Kidney (tissue), 14 donors: Measurements from ENCODE around the gene LPCAT1. TPM values are rescaled to one million over a fixed set of nuclear protein-coding genes. Genes with fewer than 3 reads are reported as not detected.

Experiments used
- DNase-seq, 5 donors: peaks; one replicate each; pipeline ENCODE4 v3.0.0-alpha.2; 2013 to 2020
- FAIRE-seq: peaks from 2 replicates; lab custom pipeline; 2012; peaks lifted over from hg19 to GRCh38; lab: Jason Lieb, UNC
- H3K27ac ChIP-seq, 2 donors: one replicate each; pipeline ENCODE4 v1.7.0; 2013; ENCODE audit warnings: low read depth in 2 of 2, low read length in 2 of 2, inconsistent platforms in 1 of 2
- H3K27me3 ChIP-seq: one replicate; pipeline ENCODE4 v1.7.1; 2013; ENCODE audit warnings: low read length, inconsistent platforms; ENCODE audit not compliant: control insufficient read depth, insufficient read depth
- H3K36me3 ChIP-seq, 3 donors: one replicate each; pipeline versions ENCODE4 v1.7.0 to v1.7.1; 2013; ENCODE audit warnings: low read length in 3 of 3, control low read depth in 1 of 3, inconsistent platforms in 1 of 3; ENCODE audit not compliant: insufficient read depth in 3 of 3, control insufficient read depth in 2 of 3
- H3K4me1 ChIP-seq, 3 donors: one replicate each; pipeline versions ENCODE4 v1.7.0 to v1.7.1; 2013; ENCODE audit warnings: low read length in 3 of 3, inconsistent platforms in 1 of 3, low read depth in 1 of 3; ENCODE audit not compliant: control insufficient read depth in 2 of 3, insufficient read depth in 2 of 3
- H3K4me3 ChIP-seq, 3 donors: one replicate each; pipeline versions ENCODE4 v1.7.0 to v1.8.1; 2013; ENCODE audit warnings: low read length in 3 of 3, control low read depth in 1 of 3, inconsistent platforms in 1 of 3
- H3K9ac ChIP-seq, 3 donors: one replicate each; pipeline versions ENCODE4 v1.7.0 to v1.7.1; 2013; ENCODE audit warnings: low read length in 3 of 3, control low read depth in 1 of 3, inconsistent platforms in 1 of 3
- H3K9me3 ChIP-seq, 3 donors: one replicate each; pipeline versions ENCODE4 v1.7.0 to v1.7.1; 2013; ENCODE audit warnings: low read length in 3 of 3, control low read depth in 1 of 3, inconsistent platforms in 1 of 3; ENCODE audit not compliant: control insufficient read depth in 2 of 3, insufficient read depth in 1 of 3
- intact Hi-C: fragments of 100-400 bp; cut with DNase I; formaldehyde crosslinking; loops from one replicate; pipeline ENCODE4 v1.11.1; 2022
- polyA plus RNA-seq: library from polyadenylated mRNA; stranded (reverse); fragments of 350-450 nt; fragmentation: Illumina TruSeq; extraction: RNeasy Lipid Tissue Mini Kit (QIAGEN cat#74804); gene quantifications from one replicate; pipeline ENCODE4 v1.2.3, GENCODE V29; 2014; ENCODE audit warnings: low read depth, low replicate concordance; ENCODE audit not compliant: insufficient read depth
- total RNA-seq: library from RNA; stranded (reverse); fragmentation: NEBNext Ultra II Directional; extraction: Animal tissue kit (Norgen Biotek cat#: 25700); gene quantifications from one replicate; pipeline ENCODE4 v1.2.1, GENCODE V29; 2021
- TF ChIP-seq, protein P1 (sequence below): IDR thresholded peaks from 3 replicates; pipeline ENCODE4 v1.5.1; 2012; ENCODE audit warnings: mild to moderate bottlenecking, moderate library complexity, borderline replicate concordance; ENCODE audit not compliant: insufficient read depth; ENCODE audit errors: extremely low read depth
- donor health status: control.
- donor health status: control.
- donor health status: control.
- donor health status: control.
- donor health status: control.
- donor health status: DM: yes; HTN: yes; CAD: no.
- donor health status: Normal renal cell carcinoma (clear cell type).

Gene LPCAT1
- total and polyA plus RNA-seq, 2 donors from 2014 or later = 22.2 to 46.5 TPM

DNA sequence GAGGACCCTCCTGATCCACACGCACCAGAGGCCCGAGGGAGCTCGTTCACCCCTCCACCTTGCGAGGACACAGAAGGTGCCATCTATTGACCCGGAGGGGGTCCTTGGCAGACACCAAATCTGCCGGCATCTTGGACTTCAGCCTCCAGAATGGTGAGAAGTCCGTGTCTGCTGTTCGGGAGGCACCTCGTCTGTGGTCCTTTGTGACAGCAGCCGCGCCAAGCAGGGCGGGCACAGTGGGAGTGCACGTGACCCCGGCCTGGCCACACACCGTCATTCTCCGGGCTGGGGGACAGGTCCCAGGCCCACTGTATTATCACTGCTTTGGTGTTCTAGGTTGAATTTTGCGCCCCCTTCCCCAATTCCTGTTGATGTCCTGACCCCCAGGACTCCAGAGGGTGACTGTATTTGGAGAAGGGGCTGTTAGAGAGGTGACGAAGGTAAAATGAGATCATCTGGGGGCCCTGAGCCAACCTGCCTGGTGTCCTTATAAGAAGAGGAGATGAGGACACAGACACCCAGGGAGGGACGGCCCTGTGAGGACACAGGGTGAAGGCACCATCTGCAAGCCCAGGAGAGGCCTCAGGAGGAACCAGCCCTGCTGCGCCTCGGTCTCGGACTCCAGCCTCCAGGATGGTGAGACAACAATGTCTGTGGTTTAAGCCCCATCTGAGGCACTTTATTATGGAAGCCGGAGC is 15.7 kb downstream of the LPCAT1 start:
- H3K36me3 ChIP-seq = peaks cover 0 to 2% (median 0%) of the 10 kb centered on the region in 3 donors
- no peak overlapping the region for H3K4me3 ChIP-seq
- intact Hi-C loops = no loop called here
- no peaks in the 10 kb centered on the region for H3K27me3 ChIP-seq
- H3K9ac ChIP-seq = no peak overlapping the region
- DNase-seq = peak in 2 of 5 donors; percentile 9 to 52
- peaks cover 0 to 8% (median 0%) of the 10 kb centered on the region in 3 donors for H3K4me1 ChIP-seq
- H3K9me3 ChIP-seq = no peaks in the 10 kb centered on the region
- H3K27ac ChIP-seq = no peak overlapping the region
- TF ChIP-seq, protein P1, sequence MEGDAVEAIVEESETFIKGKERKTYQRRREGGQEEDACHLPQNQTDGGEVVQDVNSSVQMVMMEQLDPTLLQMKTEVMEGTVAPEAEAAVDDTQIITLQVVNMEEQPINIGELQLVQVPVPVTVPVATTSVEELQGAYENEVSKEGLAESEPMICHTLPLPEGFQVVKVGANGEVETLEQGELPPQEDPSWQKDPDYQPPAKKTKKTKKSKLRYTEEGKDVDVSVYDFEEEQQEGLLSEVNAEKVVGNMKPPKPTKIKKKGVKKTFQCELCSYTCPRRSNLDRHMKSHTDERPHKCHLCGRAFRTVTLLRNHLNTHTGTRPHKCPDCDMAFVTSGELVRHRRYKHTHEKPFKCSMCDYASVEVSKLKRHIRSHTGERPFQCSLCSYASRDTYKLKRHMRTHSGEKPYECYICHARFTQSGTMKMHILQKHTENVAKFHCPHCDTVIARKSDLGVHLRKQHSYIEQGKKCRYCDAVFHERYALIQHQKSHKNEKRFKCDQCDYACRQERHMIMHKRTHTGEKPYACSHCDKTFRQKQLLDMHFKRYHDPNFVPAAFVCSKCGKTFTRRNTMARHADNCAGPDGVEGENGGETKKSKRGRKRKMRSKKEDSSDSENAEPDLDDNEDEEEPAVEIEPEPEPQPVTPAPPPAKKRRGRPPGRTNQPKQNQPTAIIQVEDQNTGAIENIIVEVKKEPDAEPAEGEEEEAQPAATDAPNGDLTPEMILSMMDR = no peak
- FAIRE-seq = no peak

DNA sequence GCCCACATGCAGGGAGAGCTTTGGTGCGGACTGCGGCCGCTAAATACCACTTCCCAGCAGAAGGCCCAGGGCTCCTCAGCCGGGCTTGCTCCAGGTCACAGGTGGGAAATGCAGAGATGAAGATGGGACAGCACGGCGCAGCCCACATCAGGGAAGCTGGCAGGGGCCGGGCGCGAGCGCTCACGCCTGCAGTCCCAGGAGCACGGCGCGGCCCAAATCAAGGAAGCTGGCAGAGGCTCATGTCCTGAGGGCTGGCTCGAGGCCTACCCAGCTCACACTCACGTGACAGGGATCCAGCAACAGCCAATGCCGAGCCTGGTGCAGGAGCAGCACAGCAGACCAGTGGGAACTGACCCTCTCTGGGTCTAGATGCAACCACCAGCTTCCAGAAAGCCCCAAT is 16.3 kb downstream of the LPCAT1 start:
- intact Hi-C loops = no loop called here
- TF ChIP-seq, protein P1 = no peak
- no peak overlapping the region for H3K4me3 ChIP-seq
- no peaks in the 10 kb centered on the region for H3K9me3 ChIP-seq
- FAIRE-seq (no peak), DNase-seq (peak in 1 of 5 donors; percentile 67)
- H3K9ac ChIP-seq = no peak overlapping the region
- peaks cover 0 to 9% (median 0%) of the 10 kb centered on the region in 3 donors for H3K4me1 ChIP-seq
- H3K36me3 ChIP-seq = peaks cover 0 to 2% (median 0%) of the 10 kb centered on the region in 3 donors
- no peaks in the 10 kb centered on the region for H3K27me3 ChIP-seq
- H3K27ac ChIP-seq = no peak overlapping the region

DNA sequence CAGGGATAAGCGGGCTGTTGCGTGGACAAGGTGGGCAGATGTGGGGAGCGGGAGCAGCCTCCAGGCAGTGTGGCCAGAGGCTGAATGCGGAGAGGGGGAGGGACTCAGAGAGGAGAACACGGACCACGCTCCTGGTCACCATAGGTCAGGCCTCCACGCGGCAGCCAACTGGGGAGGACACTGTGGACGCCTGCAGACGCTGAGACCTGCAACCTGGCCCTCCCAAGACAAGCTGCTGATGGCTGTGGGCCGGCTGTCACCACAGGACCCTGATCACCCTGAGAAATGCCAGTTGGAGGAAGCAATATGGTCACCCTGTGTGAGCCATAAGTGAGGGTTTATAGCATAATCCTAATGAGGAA is 16.8 kb downstream of the LPCAT1 start:
- no peaks in the 10 kb centered on the region for H3K27me3 ChIP-seq
- H3K4me3 ChIP-seq = no peak overlapping the region
- DNase-seq (peak in 1 of 5 donors; percentile 68), FAIRE-seq (no peak)
- peaks cover 0 to 2% (median 0%) of the 10 kb centered on the region in 3 donors for H3K36me3 ChIP-seq
- TF ChIP-seq, protein P1 = no peak
- no peaks in the 10 kb centered on the region for H3K9me3 ChIP-seq
- H3K27ac ChIP-seq = no peak overlapping the region
- no peak overlapping the region for H3K9ac ChIP-seq
- peaks cover 0 to 9% (median 0%) of the 10 kb centered on the region in 3 donors for H3K4me1 ChIP-seq
- intact Hi-C loops = no loop called here
